PC-3 (cell line): ENCODE results near the gene BCAS1.

Experiments used
- EZH2 ChIP-seq: fragments of 300-600 bp; sonication (generic); IDR thresholded peaks from one replicate; pipeline ENCODE4 v1.6.1; 2017; ENCODE audit warnings: antibody characterized with exemption, mild to moderate bottlenecking, low read length; ENCODE audit not compliant: unreplicated experiment
- TF ChIP-seq, protein P1 (sequence below): fragments of 300-600 bp; sonication (generic); conservative IDR thresholded peaks from 2 replicates; pipeline ENCODE4 v1.5.1; 2017; ENCODE audit warnings: antibody characterized with exemption, low read depth, mild to moderate bottlenecking, low read length

GRCh38 chr20:54097236-54097529 is 26.8 kb upstream of the BCAS1 start:
- TF ChIP-seq, protein P1, sequence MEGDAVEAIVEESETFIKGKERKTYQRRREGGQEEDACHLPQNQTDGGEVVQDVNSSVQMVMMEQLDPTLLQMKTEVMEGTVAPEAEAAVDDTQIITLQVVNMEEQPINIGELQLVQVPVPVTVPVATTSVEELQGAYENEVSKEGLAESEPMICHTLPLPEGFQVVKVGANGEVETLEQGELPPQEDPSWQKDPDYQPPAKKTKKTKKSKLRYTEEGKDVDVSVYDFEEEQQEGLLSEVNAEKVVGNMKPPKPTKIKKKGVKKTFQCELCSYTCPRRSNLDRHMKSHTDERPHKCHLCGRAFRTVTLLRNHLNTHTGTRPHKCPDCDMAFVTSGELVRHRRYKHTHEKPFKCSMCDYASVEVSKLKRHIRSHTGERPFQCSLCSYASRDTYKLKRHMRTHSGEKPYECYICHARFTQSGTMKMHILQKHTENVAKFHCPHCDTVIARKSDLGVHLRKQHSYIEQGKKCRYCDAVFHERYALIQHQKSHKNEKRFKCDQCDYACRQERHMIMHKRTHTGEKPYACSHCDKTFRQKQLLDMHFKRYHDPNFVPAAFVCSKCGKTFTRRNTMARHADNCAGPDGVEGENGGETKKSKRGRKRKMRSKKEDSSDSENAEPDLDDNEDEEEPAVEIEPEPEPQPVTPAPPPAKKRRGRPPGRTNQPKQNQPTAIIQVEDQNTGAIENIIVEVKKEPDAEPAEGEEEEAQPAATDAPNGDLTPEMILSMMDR: no peak
- TF ChIP-seq EZH2: no peak
